Lower lobe of right lung (tissue), 2 donors: ENCODE results near the gene YES1. TPM values are rescaled to one million over a fixed set of nuclear protein-coding genes. Genes with fewer than 3 reads are reported as not detected.
"Not testable (repeated sequence)": the region's sequence is repeated elsewhere in the genome, so short reads cannot be mapped to it uniquely, and the experiment has no call there.

ENCODE experiments used
- ATAC-seq, 2 donors: fragments of 200-7000 bp; cut with Tn5 transposase; one replicate each; pipeline ENCODE4 v1.9.1; 2020 to 2022; ENCODE audit warnings: mild to moderate bottlenecking in 2 of 2, moderate library complexity in 2 of 2
- DNase-seq: peaks from one replicate; pipeline ENCODE4 v3.0.0-alpha.2; 2020
- H3K27ac ChIP-seq: fragments of 200-600 bp; one replicate; pipeline ENCODE4 v1.8.0; 2022
- H3K27me3 ChIP-seq: fragments of 200-600 bp; one replicate; pipeline ENCODE4 v1.8.0; 2022; ENCODE audit warnings: low read depth
- H3K36me3 ChIP-seq: fragments of 200-600 bp; one replicate; pipeline ENCODE4 v1.8.0; 2022; ENCODE audit warnings: mild to moderate bottlenecking
- H3K4me1 ChIP-seq: fragments of 200-600 bp; one replicate; pipeline ENCODE4 v1.8.0; 2022
- H3K4me3 ChIP-seq: fragments of 200-600 bp; one replicate; pipeline ENCODE4 v1.8.0; 2022; ENCODE audit warnings: mild to moderate bottlenecking
- H3K9me3 ChIP-seq: fragments of 200-600 bp; one replicate; pipeline ENCODE4 v1.8.0; 2022
- CTCF ChIP-seq: fragments of 200-600 bp; IDR thresholded peaks from one replicate; pipeline ENCODE4 v1.8.0; 2022; ENCODE audit warnings: antibody characterized with exemption, mild to moderate bottlenecking
- intact Hi-C: fragments of 100-400 bp; cut with DNase I; formaldehyde crosslinking; loops from one replicate; pipeline ENCODE4 v1.11.0; 2022
- total RNA-seq: library from RNA; stranded (reverse); fragmentation: NEBNext Ultra II Directional; extraction: Animal tissue kit (Norgen Biotek cat#: 25700); gene quantifications from one replicate; pipeline ENCODE4 v1.2.1, GENCODE V29; 2021
- donor health status: DM: no; HTN: yes; CAD: no; lungs with severe emphysema.

Gene YES1
- total RNA-seq, 1 donor from 2014 or later, result 42.0 TPM

- DNase-seq, result no peak
- ATAC-seq, result no peak
- intact Hi-C loops, result no loop called here
- Histone ChIP-seq H3K4me3 (no peak overlapping the region), H3K36me3 (no peaks in the 10 kb centered on the region), H3K9me3 (no peaks in the 10 kb centered on the region), H3K4me1 (peaks cover 8% of the 10 kb centered on the region), H3K27ac (no peak overlapping the region), H3K27me3 (no peaks in the 10 kb centered on the region)
- no peak for TF ChIP-seq CTCF
Measured at GRCh38 chr18:799943-800342, 12.1 kb downstream of the YES1 start.

GRCh38 chr18:795383-795782 is 16.7 kb downstream of the YES1 start:
- DNase-seq, H3K4me3 ChIP-seq, H3K4me1 ChIP-seq, H3K27me3 ChIP-seq, H3K27ac ChIP-seq, H3K9me3 ChIP-seq, H3K36me3 ChIP-seq, ATAC-seq, intact Hi-C loops: not testable (repeated sequence)

GRCh38 chr18:789397-789796 is 22.6 kb downstream of the YES1 start:
- Histone ChIP-seq H3K4me1 (no peaks in the 10 kb centered on the region), H3K27me3 (no peaks in the 10 kb centered on the region), H3K27ac (no peak overlapping the region), H3K9me3 (no peaks in the 10 kb centered on the region), H3K36me3 (no peaks in the 10 kb centered on the region), H3K4me3 (no peak overlapping the region)
- no peak for TF ChIP-seq CTCF
- intact Hi-C loops, result no loop called here
- ATAC-seq (no peak), DNase-seq (no peak)

GRCh38 chr18:785242-785641 is 26.8 kb downstream of the YES1 start:
- no peak for DNase-seq
- intact Hi-C loops, result no loop called here
- no peak for TF ChIP-seq CTCF
- Histone ChIP-seq H3K27me3 (no peaks in the 10 kb centered on the region), H3K4me3 (no peak overlapping the region), H3K36me3 (no peaks in the 10 kb centered on the region), H3K9me3 (no peaks in the 10 kb centered on the region), H3K27ac (no peak overlapping the region), H3K4me1 (no peaks in the 10 kb centered on the region)
- ATAC-seq, result no peak

- H3K4me1 ChIP-seq, result no peaks in the 10 kb centered on the region
- H3K9me3 ChIP-seq, result no peaks in the 10 kb centered on the region
- H3K36me3 ChIP-seq, result no peaks in the 10 kb centered on the region
- no peak for TF ChIP-seq CTCF
- intact Hi-C loops, result no loop called here
- no peak overlapping the region for H3K27ac ChIP-seq
- ATAC-seq (no peak), DNase-seq (no peak)
- no peak overlapping the region for H3K4me3 ChIP-seq
- no peaks in the 10 kb centered on the region for H3K27me3 ChIP-seq
Measured at GRCh38 chr18:784470-785172, 27.4 kb downstream of the YES1 start.

GRCh38 chr18:778194-778927 is 33.7 kb downstream of the YES1 start:
- peaks cover 4% of the 10 kb centered on the region for H3K36me3 ChIP-seq
- H3K9me3 ChIP-seq, result no peaks in the 10 kb centered on the region
- no peak for DNase-seq
- no peak overlapping the region for H3K27ac ChIP-seq
- no peak for TF ChIP-seq CTCF
- intact Hi-C loops, result no loop called here
- H3K4me3 ChIP-seq, result no peak overlapping the region
- H3K27me3 ChIP-seq, result no peaks in the 10 kb centered on the region
- no peak for ATAC-seq
- H3K4me1 ChIP-seq, result no peaks in the 10 kb centered on the region
